GM21786 (cell line): ENCODE results near the gene FBH1.
"Not testable (repeated sequence)": the region's sequence is repeated elsewhere in the genome, so short reads cannot be mapped to it uniquely, and the experiment has no call there.

Experiments used
- ATAC-seq: cut with Tn5 transposase; IDR thresholded peaks from one replicate; pipeline ENCODE4 v1.9.1; 2021; ENCODE audit not compliant: unreplicated experiment

The FBH1 gene

DNA sequence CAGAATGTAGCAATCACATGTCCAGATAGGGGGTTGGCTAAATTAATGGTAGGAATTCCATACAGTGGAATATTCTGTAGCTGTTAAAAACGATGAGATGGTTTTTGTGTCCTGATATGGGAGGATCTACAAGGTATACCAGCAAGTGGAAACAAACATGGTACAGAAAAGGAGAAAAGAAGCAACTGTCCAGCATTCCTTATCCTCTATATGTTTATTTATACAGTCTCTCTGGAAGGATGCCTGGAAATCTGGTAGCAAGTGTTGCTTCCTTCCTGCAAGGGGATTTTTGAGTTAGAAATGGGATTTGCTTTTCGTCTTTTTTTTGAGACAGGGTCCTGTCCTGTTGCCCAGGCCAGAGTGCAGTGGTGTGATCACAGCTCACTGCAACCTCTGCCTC is 68.0 kb downstream of the FBH1 start:
- no peak for ATAC-seq

DNA sequence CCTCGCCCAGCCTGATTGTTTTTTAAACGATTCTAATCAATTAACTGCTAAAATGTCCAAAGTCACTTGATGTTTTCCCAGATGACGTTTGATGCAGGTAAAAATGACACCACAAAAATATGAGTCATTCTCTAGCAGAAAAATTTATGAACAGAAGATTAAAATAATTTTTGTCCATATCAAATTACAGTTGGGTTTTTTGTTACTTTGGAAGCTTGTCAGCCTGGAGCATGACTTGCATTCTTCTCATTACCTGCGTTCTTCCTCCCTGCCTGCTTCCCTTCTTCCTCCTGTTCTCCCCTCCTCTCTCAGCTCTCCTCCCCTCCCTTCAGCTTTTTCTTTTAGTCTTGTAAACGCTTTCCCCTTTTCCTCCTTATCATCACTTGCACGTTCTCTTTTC is 68.6 kb downstream of the FBH1 start:
- no peak for ATAC-seq

DNA sequence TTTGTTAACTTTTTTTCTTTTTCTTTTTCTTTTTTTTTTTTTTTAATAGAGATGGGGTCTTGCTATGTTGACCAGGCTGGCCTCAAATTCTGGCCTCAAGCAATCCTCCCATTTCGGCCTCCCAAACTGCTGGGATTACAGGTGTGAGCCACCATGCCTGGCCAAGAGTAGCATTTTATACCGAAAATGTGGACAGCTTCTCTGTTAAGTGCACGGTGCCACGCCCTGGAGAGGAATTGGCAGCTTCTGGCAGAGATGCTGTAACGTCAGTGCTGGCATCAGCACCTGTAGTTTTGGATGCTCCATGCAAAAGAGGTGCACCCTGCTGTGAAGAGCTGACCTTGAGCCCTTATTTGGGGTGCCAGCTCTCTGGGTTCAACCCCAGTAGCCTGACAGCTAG is 69.1 kb downstream of the FBH1 start:
- ATAC-seq, result no peak

DNA sequence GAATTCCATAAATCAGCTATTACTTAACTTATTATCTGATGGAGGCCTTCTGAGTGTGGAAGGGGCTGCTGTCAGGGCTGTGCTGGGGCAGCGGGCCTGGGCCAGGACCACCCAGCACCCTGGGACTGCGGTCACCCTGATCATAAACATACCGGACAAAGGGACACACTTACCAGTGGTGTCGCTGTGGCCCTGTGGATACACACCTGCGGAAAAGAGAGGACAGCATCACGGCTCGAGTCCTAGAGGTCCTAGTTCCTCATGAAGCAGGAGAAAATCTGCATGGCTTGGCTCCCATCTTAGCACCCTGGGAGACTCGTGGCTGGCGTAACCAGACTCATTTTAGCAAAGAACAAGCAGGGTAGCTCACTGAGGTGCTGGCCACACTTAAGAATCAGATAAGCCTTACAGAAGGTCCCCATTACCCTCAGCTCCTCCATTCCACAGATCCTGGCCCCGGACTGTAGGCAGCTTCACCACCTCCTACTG is 69.6 kb downstream of the FBH1 start:
- ATAC-seq, result no peak

DNA sequence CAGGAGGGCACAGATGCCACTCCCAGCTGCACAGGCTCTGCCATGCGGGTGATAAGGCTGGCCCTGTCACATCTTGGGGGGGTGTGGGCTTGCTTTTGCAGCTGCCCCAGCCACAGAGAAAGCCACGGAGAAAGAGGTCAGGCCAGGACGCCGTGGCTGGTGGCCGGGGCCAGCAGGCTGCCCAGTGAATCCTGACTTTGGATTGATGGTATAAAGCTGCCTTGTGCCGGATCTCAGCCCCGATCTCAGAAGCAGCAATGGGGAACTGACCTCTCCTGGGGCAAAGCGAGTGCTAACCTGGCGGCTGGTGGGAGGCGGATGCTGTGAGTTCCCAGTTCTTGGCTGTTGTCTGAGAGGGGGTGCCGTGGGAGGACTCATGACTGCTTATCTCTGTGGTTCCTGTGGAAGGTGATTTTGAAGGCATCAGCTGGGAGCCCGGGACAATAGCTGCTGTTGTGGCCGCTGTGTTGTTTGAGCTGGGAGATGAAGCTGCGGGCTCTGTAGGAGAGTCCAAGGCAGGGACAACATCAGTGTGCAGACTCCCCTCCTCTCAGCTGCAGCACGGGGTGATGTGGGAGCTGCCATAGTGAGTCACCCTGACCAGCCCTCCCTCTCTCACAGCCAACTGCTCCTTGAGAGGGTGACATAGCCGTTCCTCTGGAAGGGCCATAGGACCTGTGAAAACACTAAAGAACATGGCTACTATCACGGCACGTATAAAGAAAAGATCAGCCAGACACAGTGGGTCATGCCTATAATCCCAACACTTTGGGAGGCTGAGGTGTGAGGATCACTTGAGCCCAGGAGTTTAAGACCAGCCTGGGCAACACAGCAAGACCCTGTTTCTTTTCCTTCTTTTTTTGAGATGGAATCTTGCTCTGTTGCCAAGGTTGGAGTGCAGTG is 70.3 kb downstream of the FBH1 start:
- no peak for ATAC-seq

DNA sequence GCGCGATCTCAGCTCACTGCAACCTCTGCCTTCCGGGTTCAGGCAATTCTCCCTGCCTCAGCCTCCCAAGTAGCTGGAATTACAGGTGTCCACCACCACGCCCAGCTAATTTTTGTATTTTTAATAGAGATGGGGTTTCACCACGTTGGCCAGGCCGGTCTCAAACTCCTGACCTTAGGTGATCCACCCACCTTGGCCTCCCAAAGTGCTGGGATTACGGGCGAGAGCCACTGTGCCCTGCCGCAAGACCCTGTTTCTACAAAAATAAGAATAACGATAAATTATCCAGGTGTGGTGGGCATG is 70.9 kb downstream of the FBH1 start:
- ATAC-seq, result not testable (repeated sequence)

DNA sequence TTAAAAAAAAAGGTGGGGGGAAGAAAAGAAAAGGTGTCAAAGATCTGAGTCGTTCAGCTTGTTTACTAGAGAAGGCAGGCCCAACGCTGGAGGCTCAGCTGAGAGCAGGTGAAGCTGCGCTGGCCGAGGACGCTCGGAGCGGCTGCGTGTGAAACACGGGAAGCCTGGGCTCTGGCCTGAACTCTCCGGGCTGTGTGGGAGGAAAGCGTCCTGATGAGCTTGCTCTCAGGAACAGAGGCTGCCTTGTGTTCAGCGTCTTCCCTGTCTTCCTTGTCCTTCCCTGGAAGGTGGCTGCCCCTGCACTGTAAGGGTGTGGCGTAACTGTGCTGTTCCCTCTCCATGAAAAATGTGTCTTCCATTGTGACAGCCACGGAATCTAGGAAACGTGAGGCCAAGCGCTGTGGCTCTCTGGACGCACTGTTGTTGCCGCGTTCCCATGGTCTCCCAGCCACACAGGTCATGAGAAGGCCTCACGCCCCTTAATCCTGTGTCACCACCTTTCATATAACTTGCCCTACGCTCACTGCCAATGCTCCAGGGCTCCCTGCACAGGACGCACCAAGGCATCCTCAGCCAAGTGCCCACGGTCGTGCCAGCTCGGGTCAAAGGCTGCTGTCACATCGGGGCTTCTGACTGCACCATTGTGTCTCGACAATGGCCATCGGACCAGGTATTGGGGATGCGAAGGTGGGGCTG is 71.5 kb downstream of the FBH1 start:
- ATAC-seq, result no peak

DNA sequence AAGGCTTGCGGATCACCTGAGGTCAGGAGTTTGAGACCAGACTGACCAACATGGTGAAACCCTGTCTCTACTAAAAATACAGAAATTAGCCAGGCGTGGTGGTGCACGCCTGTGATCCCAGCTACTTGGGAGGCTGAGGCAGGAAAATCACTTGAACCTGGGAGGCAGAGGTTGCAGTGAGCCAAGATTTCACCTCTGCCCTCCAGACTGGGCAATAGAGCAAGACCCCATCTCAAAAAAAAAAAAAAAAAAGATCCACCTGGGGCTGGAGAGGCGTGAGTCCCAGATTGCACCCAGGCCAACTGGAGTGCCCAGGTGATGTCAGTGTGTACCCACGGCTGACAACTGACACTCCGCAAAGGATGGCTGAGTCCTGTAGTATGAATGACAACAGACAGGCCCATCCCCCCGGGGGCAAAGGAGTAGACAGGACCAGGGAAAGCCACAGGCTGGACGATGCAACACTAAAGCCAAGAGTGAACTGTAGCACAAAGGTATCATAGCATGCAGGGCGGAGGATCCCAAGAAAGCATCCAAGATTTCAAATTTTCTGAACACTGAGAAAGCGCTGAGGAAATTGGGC is 72.4 kb downstream of the FBH1 start:
- not testable (repeated sequence) for ATAC-seq

DNA sequence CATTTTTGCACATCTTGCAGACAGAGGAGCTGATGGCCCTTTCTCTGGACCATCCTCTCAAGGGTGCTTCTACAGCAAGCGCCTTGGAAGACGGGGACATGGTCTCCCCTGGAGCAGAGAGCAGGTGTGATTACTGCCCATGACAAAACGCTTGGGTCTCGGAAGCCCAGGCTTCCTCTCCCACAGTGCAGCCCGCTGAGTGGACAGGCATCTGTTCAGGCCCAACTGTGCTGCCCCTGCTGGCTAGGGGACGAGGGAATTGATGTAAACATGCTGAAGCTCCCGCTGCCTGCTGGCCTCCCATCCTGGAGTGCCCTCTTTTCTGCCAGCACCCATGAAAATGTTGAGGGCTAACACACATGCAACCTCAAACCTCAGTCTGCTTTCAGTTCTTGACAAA is 73.0 kb downstream of the FBH1 start:
- no peak for ATAC-seq

DNA sequence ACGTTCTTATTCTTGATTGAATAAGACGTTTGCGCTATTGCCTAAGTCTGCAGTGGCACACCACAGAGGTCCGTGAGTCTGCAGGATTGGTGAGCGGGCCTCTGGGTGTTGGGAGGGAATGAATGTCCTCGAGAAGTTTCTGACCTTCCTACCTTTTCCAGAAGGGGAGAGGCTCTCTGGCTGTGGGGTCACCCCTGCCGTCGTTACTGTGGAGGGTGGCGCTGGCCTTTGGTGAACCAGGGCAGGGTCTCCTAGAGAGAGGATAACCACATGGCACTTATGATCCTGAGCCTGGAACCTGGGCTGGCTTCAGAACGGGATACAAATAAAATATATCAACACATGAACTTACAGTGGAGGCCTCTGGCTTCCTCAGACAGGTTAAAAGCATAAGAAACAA is 73.5 kb downstream of the FBH1 start:
- ATAC-seq, result no peak

DNA sequence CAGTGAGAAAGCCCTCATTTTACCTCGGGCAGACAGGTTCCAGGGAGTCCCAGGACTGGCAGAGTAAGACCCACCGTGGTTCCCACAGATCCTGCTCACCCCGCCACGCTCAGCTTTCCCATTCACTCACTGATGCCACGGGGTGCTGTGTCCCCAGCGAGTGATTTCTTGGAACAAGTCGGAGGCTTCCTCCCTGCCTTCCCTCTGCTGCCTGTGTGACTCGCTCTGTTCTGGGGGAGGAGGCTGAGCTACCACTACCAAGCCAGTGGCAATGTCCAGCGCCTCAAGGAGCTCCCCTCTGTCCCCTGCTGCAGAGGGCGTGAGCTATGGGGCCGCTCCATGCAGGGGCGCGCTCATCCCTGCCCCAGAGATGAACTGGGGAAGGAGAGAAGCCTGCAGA is 74.7 kb downstream of the FBH1 start:
- ATAC-seq, result no peak

DNA sequence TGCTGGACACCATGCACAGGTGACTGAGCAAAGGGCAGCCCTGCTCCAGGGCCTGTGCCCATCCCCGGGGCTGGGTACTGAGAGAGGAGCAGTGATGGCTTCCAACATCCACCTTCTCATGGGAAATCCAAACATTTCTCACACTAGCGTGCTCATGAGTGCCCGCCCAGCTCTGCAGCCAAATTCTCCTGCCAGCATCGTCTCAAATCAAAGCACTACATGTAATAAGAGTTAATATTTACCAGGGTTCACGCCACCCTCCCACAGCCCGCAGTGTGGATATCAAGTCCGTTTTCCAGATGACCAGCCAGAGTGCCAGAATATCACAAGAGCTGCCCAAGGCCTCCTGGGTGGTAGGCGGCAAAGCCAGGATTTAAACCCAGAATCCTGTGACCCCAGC is 75.2 kb downstream of the FBH1 start:
- ATAC-seq, result no peak

DNA sequence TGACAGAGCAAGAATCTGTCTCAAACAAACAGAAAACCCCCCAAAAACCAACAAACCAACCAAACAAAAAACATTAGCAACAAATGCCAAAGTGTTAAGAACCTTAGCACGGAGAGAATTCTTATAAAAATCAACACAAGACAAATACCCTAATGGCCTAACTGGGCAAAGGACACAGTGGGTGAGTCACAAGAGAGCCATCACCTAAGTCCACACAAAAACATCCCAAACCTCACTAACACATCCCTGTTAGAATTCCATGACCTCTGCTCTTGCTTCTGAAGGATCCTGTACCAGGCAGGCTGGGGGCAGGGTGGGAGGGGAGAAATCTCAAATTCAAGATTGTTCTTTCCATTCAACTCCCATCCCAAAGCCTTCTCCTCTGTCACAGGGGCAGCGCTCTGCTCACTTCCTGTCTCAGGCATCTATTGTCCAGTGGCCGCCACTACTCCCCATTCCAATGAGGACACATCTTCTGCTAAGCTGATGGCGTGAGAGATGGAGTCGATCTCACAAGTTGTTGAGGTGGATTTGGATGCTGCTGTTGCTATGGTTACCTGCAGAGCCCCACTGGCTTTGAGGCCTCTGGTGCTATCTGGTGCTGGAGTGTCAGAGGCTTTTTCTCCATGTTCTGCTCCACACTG is 78.1 kb downstream of the FBH1 start:
- no peak for ATAC-seq

DNA sequence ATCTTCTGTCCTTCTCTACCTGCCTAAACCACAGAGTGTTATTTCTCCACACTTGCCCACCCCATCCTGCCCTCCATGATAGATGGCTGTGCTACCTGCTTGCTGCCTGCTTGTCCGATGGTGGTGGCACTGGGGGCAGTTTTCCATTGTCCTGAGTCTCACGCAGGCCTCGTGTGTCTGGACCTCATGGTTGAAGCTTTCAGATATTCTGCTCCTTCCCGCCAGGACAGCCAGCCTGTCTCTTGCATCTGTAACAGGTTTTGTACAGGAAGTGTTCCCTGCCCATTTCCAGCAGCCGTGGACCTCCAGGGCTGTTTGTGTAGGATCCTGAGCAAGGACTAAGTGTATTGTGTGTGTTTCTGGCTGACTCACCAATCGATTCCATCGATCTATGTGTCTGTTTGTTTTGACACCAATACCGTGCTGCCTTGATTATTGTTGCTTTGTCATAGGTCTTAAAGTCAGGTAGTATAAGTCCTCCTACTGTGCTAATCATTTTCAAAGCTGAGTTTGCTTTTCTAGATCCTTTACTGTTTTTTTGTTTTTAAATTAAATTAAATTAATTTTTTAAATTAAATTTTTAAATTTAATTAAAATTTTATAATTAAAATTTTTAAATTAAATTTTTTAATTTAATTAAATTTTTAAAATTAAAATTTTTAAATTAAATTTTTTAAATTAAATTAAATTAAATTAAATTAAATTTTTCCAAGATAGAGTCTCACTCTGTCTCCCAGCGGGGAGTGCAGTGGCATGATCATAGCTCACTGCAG is 78.8 kb downstream of the FBH1 start:
- ATAC-seq, result no peak

DNA sequence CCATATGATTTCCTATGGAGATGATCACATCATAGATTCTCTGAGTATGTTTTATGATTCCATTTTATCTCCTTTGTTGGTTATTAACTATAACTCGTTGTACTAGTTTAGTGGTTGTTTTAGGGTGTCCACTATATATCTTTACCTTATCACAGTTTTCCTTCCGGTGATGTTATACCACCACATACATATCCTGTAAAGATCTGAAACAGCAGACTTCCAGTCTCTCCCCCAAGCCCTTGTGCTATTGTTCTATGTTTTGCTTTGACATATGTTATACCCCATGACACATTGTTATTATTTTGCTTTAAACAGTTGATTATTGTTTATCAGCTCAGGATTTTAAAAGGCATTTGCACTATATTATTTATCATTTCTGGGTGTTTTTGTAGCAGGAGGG is 80.0 kb downstream of the FBH1 start:
- ATAC-seq, result no peak

DNA sequence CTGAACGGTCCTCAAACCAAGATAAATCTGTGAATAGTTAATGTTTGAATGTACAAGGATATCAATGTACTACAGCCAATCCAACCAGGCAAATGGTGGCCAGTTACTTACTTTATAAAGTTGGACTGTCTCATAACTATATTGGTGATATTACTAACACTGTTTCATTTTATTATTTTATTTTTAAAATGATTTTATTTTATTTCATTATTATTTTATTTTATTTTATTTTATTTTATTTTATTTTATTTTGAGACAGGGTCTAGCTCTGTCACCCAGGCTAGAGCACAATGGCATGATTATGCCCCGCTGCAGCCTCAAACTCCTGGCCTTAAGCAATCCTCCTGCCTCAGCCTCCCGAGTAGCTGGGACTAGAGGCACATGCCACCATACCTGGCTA is 80.5 kb downstream of the FBH1 start:
- no peak for ATAC-seq

DNA sequence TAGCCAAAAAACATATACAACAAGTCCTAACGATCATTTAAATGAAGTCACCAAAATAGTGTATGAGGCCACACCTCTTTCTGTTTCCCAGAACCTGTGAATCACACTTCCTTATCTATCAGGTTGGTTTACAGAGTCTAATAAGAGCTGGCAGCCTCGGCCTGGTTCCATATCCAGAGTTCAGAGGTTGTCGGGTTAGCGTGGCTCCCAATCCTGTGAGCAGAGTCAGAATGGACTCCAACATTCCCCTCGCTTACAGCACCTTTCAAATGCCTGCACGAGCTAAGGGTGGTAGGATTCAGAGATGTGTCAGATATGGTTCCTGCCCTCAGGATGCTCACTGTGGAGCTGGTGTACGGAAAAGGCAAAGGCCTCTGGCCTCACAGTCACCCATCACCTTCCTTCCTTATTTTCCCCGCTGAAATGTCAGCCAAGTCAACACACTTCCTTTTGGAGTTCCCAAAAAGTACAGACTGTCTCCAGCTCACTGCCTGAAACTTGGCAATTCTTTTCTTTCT is 81.3 kb downstream of the FBH1 start:
- ATAC-seq, result peak; percentile 36

DNA sequence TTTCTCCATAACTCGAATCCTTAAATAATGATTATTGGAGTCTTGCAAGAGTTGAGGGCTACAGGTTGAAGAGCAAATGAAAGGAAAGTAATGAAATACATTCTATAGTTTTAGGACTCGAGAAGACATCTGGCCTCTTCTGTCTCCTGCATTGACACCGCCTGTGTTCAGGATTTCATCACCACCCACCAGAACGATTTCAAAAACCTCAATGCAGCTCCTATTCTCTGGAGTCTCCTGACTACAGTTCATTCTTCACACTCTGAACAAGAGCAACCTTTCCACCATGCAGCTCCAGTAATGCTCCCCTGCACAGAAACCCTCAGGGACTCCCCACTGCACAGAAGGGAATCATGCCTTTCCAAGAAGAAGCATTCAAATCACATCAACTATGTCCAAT is 81.8 kb downstream of the FBH1 start:
- ATAC-seq, result no peak

DNA sequence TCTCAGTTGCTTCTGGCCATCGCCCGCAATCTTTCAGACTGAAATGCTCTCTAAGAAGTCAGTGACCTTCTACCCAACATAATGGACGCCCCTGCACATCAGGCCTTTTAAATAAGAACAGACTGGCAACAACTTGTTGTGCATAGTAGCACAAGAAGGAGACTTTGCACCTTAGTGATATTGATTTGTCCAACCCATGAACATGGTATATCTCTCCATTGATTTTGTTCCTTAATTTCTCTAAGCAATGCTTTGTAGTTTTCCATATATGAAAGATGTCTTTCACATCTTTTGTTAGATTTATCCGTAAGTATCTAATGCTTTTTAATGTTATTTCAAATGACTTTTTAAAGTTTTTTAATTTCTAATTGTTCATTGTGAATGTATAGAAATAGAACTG is 83.0 kb downstream of the FBH1 start:
- no peak for ATAC-seq

DNA sequence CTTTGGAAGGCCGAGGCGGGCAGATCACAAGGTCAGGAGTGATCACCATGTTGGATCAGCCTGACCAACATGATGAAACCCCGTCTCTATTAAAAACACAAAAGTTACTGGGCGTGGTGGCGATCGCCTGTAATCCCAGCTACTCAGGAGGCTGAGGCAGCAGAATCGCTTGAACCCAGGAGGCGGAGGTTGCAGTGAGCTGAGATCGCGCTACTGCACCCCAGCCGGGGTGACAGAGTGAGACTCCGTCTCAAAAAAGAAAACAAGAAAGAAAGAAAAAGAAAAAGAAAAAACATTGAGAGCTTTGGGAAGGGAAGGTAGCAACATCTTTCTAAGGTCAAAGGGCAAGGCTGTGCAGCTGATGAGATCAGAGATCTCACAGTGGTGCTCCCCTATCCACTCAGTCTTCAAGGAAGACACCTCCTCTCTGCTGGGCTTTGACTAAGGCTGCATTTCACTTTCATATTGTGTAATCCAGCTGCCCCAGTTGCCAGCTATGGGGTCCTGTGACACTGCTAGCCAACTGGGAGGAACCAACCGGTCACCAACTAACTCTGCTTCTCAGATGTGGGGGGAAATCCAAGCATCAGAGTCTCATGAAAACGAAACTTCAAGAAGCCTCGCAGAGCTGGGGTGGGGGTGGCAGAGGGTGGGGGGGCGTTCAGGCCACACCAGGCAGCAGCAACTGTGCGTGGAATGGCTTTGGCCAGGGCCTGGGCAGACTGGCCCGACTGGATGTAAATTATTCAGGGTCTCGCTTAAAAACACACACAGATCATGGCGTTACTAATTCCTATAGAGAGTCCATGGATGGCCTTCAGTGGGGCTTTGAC is 85.8 kb downstream of the FBH1 start:
- ATAC-seq, result peak; percentile 58
